NT2/D1 (cell line): Measurements from ENCODE around the gene CFAP52.
"Not testable (repeated sequence)": the region's sequence is repeated elsewhere in the genome, so short reads cannot be mapped to it uniquely, and the experiment has no call there.

Experiments
- DNase-seq: peaks from one replicate; pipeline ENCODE4 v3.0.0-alpha.2; 2011; ENCODE audit warnings: low read depth, low spot score
- H3K27me3 ChIP-seq: 2 replicates; pipeline ENCODE4 v1.6.0; 2011; ENCODE audit warnings: mild to moderate bottlenecking; ENCODE audit not compliant: insufficient read length, insufficient read depth
- H3K36me3 ChIP-seq: 2 replicates; pipeline ENCODE4 v1.6.1; 2011; ENCODE audit warnings: mild to moderate bottlenecking, low read length, mixed read lengths; ENCODE audit not compliant: insufficient read depth, insufficient read length
- H3K4me1 ChIP-seq: 2 replicates; pipeline ENCODE4 v1.5.1; 2011; ENCODE audit not compliant: insufficient read depth, insufficient read length
- H3K4me3 ChIP-seq: 2 replicates; pipeline ENCODE4 v1.5.1; 2011; ENCODE audit warnings: low read depth; ENCODE audit not compliant: insufficient read length
- H3K9ac ChIP-seq: 2 replicates; pipeline ENCODE4 v1.6.0; 2011; ENCODE audit warnings: low read depth; ENCODE audit not compliant: insufficient read length
- H3K9me3 ChIP-seq: 2 replicates; pipeline ENCODE4 v1.5.1; 2011; ENCODE audit warnings: mild to moderate bottlenecking, low read length; ENCODE audit not compliant: insufficient read depth
- SUZ12 ChIP-seq: IDR thresholded peaks from 2 replicates; pipeline ENCODE4 v1.6.1; 2011; ENCODE audit not compliant: insufficient read length, insufficient read depth; ENCODE audit errors: extremely low read depth
- YY1 ChIP-seq: IDR thresholded peaks from 2 replicates; pipeline ENCODE4 v1.6.1; 2011; ENCODE audit not compliant: insufficient read length, insufficient read depth
- ZNF274 ChIP-seq: IDR thresholded peaks from 2 replicates; pipeline ENCODE4 v1.6.1; 2011; ENCODE audit warnings: mild to moderate bottlenecking, low read depth, low read length

The CFAP52 gene

DNA sequence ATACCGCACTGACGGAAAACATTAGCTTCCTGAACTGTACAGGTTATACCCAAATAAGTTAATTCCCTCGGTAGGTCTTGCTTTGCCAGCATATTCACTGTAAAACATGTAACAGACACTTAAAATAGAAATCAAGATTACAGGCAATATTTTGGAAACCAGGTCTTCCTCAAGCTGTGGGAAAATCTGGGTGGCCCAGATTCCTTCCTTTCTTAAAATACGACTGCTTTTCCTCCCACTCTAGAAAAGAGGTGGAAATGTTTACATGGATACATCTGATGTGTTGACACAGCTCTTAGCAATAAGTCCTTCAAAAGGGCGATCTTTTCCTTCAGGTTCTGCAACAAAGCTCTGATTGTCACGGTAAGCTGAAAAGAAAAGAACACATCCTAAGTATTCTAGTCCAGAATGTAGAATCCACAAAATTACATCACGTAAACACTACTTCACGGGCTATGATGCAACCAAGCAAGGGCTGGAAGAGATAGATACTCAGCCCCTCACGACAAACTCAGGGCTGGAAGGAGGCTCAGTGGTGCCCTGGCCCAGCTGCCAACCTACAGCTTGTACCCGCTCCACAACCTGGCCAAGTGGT, 19.2 kb upstream of the CFAP52 start:
- Histone ChIP-seq H3K36me3 (peaks cover 5% of the 10 kb centered on the region), H3K4me1 (no peaks in the 10 kb centered on the region), H3K9ac (no peak overlapping the region), H3K4me3 (no peak overlapping the region), H3K27me3 (no peaks in the 10 kb centered on the region), H3K9me3 (no peaks in the 10 kb centered on the region)
- DNase-seq, result no peak
- TF ChIP-seq ZNF274, result no peak
- TF ChIP-seq SUZ12, result no peak
- no peak for TF ChIP-seq YY1

DNA sequence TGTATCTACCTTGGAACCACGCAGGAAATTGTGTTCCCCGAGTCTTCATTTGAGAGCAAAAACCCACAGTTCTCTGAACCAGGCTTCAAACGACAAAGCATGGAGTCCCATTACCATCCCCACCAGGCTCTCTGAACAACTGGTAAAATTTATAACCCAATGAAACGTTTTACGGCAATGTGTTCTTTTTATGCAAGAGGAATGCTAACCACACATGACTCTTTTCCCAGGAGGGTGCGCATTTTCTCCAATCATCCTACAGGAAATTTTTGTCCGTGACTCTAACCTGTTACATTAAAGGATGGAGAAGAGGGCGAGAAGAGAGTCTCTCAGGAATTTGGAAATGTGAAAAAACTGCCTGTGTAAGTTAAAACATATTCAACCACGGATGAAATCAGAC, 18.6 kb upstream of the CFAP52 start:
- peaks cover 5% of the 10 kb centered on the region for H3K36me3 ChIP-seq
- no peak for TF ChIP-seq ZNF274
- TF ChIP-seq YY1, result no peak
- no peak overlapping the region for H3K4me3 ChIP-seq
- DNase-seq, result no peak
- H3K9me3 ChIP-seq, result no peaks in the 10 kb centered on the region
- no peak overlapping the region for H3K9ac ChIP-seq
- H3K4me1 ChIP-seq, result no peaks in the 10 kb centered on the region
- no peaks in the 10 kb centered on the region for H3K27me3 ChIP-seq

DNA sequence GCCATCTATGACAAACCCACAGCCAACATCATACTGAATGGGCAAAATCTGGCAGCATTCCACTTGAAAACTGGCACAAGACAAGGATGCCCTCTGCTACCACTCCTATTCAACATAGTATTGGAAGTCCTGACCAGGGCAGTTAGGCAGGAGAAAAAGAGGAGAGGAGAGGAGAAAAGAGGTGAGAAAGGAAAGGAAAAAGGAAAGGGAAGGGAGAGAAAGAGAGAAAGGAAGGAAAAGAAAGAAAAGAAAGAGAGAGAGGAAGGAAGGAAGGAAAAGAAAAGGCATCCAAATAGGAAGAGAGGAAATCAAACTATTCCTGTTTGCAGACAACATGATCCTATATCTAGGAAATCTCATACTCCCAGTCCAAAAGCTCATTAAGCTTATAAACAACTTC, 12.3 kb upstream of the CFAP52 start:
- Histone ChIP-seq H3K27me3 (no peaks in the 10 kb centered on the region), H3K4me3 (no peak overlapping the region), H3K9ac (no peak overlapping the region), H3K4me1 (no peaks in the 10 kb centered on the region), H3K9me3 (no peaks in the 10 kb centered on the region), H3K36me3 (peaks cover 7% of the 10 kb centered on the region)
- TF ChIP-seq YY1 (no peak), SUZ12 (no peak), ZNF274 (no peak)
- no peak for DNase-seq

DNA sequence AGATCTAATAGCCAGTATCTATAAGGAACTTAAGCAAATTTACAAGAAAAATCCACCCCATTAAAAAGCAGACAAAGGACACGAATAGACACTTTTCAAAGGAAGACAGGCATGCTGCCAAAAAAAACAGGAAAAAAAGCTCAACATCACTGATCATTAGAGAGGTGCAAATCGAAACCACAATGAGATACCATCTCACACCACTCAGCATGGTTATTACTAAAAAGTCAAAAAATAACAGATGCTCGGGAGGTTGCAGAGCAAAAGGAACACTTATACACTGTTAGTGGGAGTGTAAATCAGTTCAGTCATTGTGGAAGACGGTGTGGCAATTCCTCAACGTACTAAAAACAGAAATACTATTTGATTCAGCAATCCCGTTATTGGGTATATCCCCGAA, 10.4 kb upstream of the CFAP52 start:
- TF ChIP-seq YY1 (no peak), SUZ12 (no peak), ZNF274 (no peak)
- H3K9ac ChIP-seq, result no peak overlapping the region
- no peak overlapping the region for H3K4me3 ChIP-seq
- no peak for DNase-seq
- no peaks in the 10 kb centered on the region for H3K4me1 ChIP-seq
- no peaks in the 10 kb centered on the region for H3K27me3 ChIP-seq
- no peaks in the 10 kb centered on the region for H3K9me3 ChIP-seq
- peaks cover 7% of the 10 kb centered on the region for H3K36me3 ChIP-seq

DNA sequence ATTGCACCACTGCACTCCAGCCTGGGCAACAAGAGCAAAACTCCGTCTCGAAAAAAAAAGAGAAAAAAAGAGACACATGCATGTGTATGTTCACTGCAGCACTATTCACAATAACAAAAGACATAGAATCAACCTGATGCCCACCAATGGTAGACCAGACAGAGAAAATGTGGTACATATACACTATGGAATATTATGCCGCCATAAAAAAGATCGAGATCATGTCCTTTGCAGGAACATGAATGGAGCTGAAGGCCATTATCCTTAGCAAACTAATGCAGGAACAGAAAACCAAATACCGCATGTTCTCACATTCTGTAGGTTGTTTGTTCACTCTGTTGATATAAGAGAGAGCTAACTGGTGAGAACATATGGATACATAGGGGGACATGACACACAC, 9.7 kb upstream of the CFAP52 start:
- DNase-seq, H3K27me3 ChIP-seq, H3K9ac ChIP-seq, H3K36me3 ChIP-seq, H3K4me1 ChIP-seq, H3K9me3 ChIP-seq, H3K4me3 ChIP-seq: not testable (repeated sequence)

DNA sequence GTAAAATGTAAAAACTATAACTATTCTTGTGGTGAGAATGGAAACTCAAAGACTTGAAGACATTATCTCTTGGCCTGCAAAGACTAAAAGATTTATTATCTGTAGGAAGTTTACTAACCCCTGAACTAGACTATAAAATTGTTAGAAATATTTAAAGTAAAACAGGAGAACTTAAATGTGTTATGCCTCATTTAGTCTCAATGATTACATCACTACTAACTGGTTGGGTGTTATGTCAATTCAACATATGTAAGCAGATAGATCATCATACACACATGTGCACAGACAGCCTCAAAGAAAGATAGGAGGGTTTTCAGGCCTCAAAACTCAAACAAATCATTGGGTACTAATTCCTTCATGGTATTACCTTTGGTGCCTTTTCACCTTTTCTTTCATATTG, 8.4 kb upstream of the CFAP52 start:
- Histone ChIP-seq H3K36me3 (peaks cover 7% of the 10 kb centered on the region), H3K27me3 (no peaks in the 10 kb centered on the region)
- TF ChIP-seq YY1, result no peak
- no peak for TF ChIP-seq ZNF274
- no peak for TF ChIP-seq SUZ12

DNA sequence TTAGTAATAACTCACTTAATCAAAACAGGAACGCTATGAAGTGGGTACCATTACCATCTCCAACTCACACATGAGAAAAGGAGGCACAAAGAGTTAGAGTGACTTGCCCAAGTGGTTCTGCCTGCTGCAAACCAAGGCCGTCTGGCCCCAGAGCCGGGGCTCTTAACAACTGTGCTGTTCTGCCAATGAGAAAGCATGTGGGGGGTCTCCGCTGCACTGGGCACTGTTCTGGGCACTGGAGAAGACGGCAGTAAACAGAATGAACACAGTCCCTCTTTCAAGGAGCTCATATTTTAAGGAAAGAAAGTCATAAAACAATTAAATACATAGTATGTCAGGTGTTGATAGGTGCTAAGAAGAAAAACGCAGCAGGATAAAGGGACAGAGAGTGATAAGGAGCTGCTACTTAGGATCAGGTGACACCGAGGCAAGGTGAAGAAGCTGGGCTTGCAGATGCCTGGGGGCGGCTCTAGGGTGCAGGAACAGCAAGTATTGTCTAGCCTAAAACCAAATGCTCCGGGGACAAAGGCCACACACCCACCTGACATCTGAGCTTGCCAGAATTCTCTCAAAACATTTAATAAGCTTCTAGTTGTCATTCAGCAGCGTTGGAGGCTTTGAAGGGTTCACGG, 7.4 kb upstream of the CFAP52 start:
- Histone ChIP-seq H3K9me3 (no peaks in the 10 kb centered on the region), H3K4me3 (no peak overlapping the region), H3K4me1 (no peaks in the 10 kb centered on the region), H3K27me3 (no peaks in the 10 kb centered on the region), H3K9ac (no peak overlapping the region), H3K36me3 (peaks cover 7% of the 10 kb centered on the region)
- DNase-seq, result no peak
- TF ChIP-seq SUZ12 (no peak), ZNF274 (no peak), YY1 (no peak)

More for the DNA sequence above, 8.4 kb upstream of the CFAP52 start:
- Histone ChIP-seq H3K4me3 (no peak overlapping the region), H3K9me3 (no peaks in the 10 kb centered on the region), H3K9ac (no peak overlapping the region), H3K4me1 (no peaks in the 10 kb centered on the region)
- DNase-seq, result no peak

DNA sequence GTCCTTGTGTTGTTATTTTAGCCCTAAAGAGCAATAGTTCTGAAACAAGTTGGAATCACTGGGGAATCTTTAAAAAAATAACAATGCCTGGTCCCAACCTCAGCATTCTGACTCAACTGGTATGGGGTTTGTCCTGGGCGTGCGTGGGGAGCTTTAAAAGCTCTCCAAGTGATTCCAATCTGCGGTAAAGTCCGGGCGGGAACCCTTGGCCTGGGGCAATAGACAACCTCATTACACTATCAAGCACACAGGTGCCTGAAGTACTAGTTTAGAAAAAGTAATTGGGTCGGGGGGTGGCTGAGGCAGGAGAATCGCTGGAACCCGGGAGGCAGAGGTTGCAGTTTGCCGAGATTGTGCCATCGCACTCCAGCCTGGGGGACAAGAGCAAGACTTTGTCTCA, 5.2 kb upstream of the CFAP52 start:
- Histone ChIP-seq H3K27me3 (no peaks in the 10 kb centered on the region), H3K36me3 (peaks cover 7% of the 10 kb centered on the region), H3K4me3 (no peak overlapping the region), H3K9ac (no peak overlapping the region), H3K4me1 (no peaks in the 10 kb centered on the region), H3K9me3 (no peaks in the 10 kb centered on the region)
- no peak for DNase-seq
- TF ChIP-seq ZNF274 (no peak), SUZ12 (no peak), YY1 (no peak)
